ENCODE data around the gene HCN2. TPM values are rescaled to one million over a fixed set of nuclear protein-coding genes. Genes with fewer than 3 reads are reported as not detected.

Gene HCN2
- total RNA-seq, 4 donors from 2014 or later, result 0.12 to 0.27 (median 0.21) TPM

DNA sequence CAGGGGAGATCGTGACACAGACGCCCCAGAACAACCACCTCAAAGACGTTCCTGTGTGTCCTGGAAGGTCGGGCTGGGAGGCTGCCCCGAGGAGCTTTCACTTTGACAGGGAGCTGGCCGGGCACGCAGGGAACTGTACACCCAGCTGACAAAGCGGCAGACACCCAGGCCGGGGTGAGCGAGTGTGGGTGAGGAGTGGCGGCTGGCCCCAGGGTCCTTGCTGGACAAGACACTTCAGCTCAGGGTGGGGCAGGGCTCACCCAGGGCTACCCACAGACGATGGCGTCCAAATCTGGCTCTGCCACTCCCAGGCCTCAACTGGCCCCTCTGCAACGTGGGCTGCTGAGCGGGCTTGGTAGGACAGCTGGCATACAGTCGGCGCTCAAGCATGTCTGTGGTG is 52.0 kb downstream of the HCN2 start:
- no peak for ATAC-seq
- H3K4me3 ChIP-seq, result no peak overlapping the region
- peaks cover 0 to 20% (median 6%) of the 10 kb centered on the region in 3 donors for H3K4me1 ChIP-seq
- no peaks in the 10 kb centered on the region for H3K27me3 ChIP-seq
- no peak for TF ChIP-seq EP300 (IDR thresholded peaks at IDR 0.05)
- TF ChIP-seq POLR2A (IDR thresholded peaks at IDR 0.05), result no peak
- no peak for TF ChIP-seq POLR2AphosphoS5 (IDR thresholded peaks at IDR 0.05)
- no peak for TF ChIP-seq CTCF (IDR thresholded peaks at IDR 0.05)
- no peaks in the 10 kb centered on the region for H3K9me3 ChIP-seq
- 78% methylated on average over 6 of the region's 17 CpGs; no CpG with 5 or more reads in 1 of the 2 donors for WGBS, 2 donors (ENCODE audit: low coverage in 1 of 2)
- no peak overlapping the region for H3K27ac ChIP-seq
- peaks cover 0 to 21% of the 10 kb centered on the region in 2 donors for H3K36me3 ChIP-seq

- Histone ChIP-seq H3K36me3 (peaks cover 0 to 35% of the 10 kb centered on the region in 2 donors), H3K9me3 (no peaks in the 10 kb centered on the region), H3K4me1 (peaks cover 0 to 20% (median 6%) of the 10 kb centered on the region in 3 donors), H3K27me3 (no peaks in the 10 kb centered on the region), H3K4me3 (no peak overlapping the region), H3K27ac (no peak overlapping the region)
- WGBS, 2 donors (ENCODE audit: low coverage in 1 of 2), result 0% methylated on average over 1 of the region's 70 CpGs; no CpG with 5 or more reads in 1 of the 2 donors
- ATAC-seq, result no peak
- TF ChIP-seq POLR2AphosphoS5 (IDR thresholded peaks at IDR 0.05), result no peak
- no peak for TF ChIP-seq POLR2A (IDR thresholded peaks at IDR 0.05)
- no peak for TF ChIP-seq EP300 (IDR thresholded peaks at IDR 0.05)
- TF ChIP-seq CTCF (IDR thresholded peaks at IDR 0.05), result no peak
Measured at GRCh38 chr19:642767-643727, 53.4 kb downstream of the HCN2 start.

DNA sequence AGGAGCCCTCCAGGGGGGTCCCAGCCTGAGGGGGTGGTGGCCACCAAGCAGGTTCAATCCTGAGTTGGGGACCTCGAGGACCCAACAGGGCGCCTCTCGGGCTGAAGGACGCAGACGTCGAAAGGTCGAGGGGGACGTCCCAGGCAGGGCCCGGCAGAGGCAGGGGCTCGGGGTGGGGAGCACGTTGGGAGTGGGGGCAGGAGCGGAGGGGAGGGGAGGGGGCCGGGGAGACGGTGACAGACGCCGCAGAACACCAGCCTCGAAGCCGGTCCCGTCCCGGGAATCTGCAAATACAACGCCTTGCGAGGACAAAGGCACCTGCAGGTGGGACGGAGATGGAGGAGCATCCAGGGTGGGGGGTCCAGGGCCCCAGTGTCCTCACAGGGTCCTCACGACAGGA is 54.1 kb downstream of the HCN2 start:
- WGBS, 2 donors (ENCODE audit: low coverage in 1 of 2), result 87% methylated on average over 10 of the region's 24 CpGs; no CpG with 5 or more reads in 1 of the 2 donors
- peaks cover 0 to 17% (median 6%) of the 10 kb centered on the region in 3 donors for H3K4me1 ChIP-seq
- TF ChIP-seq CTCF (IDR thresholded peaks at IDR 0.05), result no peak
- TF ChIP-seq EP300 (IDR thresholded peaks at IDR 0.05), result no peak
- ATAC-seq, result no peak
- H3K36me3 ChIP-seq, result peaks cover 0 to 42% of the 10 kb centered on the region in 2 donors
- no peak overlapping the region for H3K27ac ChIP-seq
- H3K27me3 ChIP-seq, result no peaks in the 10 kb centered on the region
- H3K4me3 ChIP-seq, result no peak overlapping the region
- no peaks in the 10 kb centered on the region for H3K9me3 ChIP-seq

DNA sequence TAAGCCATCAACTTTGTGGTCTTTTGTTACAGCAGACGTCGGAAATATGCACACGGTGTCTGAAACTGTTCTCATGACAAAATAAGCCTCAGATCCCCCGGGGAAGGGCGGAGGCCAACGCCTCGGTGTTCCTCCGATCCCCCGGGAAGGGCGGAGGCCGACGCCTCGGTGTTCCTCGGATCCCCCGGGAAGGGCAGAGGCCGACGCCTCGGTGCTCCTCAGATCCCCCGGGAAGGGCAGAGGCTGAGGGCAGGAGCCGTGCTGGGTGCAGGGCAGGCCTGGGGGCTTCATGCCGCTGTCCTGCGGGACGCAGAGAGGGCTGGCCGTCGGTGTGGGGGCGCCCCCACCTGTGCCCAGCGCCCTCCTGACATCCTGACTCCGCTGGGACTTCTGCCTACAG is 54.7 kb downstream of the HCN2 start:
- Histone ChIP-seq H3K36me3 (peaks cover 0 to 48% of the 10 kb centered on the region in 2 donors), H3K27me3 (no peaks in the 10 kb centered on the region), H3K4me3 (no peak overlapping the region), H3K9me3 (no peaks in the 10 kb centered on the region), H3K4me1 (peaks cover 0 to 10% (median 0%) of the 10 kb centered on the region in 3 donors), H3K27ac (no peak overlapping the region)
- ATAC-seq, result no peak
- WGBS, 2 donors (ENCODE audit: low coverage in 1 of 2), result 60% methylated on average over 6 of the region's 28 CpGs; no CpG with 5 or more reads in 1 of the 2 donors
- TF ChIP-seq CTCF (IDR thresholded peaks at IDR 0.05) (no peak), POLR2AphosphoS5 (IDR thresholded peaks at IDR 0.05) (no peak), POLR2A (IDR thresholded peaks at IDR 0.05) (no peak), EP300 (IDR thresholded peaks at IDR 0.05) (no peak)
